GM18861 (cell line): ENCODE results near the gene MYO1D.
"Not testable (repeated sequence)": the region's sequence is repeated elsewhere in the genome, so short reads cannot be mapped to it uniquely, and the experiment has no call there.

Source experiments
- ATAC-seq: cut with Tn5 transposase; IDR thresholded peaks from one replicate; pipeline ENCODE4 v1.9.1; 2021; ENCODE audit not compliant: unreplicated experiment

The MYO1D gene

DNA sequence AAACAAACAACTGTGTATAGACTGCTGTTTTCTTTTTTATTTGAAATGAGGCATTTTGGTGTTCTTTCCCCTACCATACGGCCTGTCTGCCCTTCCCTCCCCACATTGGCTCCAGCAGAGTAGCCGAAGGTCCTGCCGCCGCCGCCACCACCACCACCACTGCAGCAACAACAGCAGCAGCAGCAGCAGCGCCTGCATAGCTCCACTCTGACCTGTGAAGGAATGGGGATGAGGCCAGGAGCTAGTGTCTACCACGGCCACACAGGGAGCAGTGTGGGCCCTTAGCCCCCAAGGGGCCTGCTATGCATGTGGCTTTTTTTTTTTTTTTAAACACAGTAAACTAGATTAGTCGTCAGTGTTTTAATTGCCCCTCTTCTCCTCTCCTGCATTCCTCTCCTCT is 395.7 kb downstream of the MYO1D start:
- ATAC-seq = no peak

DNA sequence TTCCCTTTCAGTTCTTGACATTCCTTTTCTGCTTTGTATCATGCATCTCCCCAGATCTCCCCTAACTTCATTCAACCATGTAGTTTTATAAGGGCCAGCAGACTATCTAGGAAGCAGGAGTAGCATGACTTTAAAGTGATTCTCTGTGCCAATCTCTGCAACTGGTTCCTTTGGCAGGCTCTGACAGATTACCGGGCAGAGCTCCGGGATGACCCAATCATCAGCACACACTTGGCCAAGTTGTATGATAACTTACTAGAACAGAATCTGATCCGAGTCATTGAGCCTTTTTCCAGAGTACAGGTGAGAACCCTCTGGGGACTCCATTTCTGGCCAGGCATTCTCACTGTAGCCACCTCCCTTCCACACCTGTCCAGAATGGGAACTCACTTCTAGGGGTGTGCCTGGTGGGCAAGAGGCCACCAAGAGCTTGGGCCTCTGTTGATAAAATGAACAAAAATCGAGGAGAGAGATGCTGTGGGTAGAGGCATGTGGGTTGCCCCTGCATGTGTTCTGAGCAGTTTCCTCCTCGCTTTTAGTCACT is 397.8 kb downstream of the MYO1D start:
- no peak for ATAC-seq

DNA sequence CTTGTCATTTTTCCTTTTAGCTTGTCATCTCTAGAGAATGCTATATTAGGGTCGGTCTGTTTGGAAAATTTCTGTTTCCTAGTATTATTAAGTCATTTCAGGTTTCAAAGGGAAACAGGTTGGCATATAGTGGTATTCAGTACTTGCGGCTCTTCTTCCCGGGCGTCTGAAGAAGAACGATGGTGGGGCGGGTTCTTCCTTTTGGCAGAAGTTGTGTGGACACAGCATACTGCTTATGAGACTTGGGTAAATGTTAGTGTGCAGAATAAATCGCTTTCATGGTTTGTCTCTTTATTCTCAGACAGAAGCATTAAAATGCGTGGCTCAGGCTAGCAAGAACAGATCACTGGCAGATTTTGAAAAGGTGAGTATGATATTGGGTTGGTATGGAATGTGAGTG is 399.7 kb downstream of the MYO1D start:
- ATAC-seq = no peak

DNA sequence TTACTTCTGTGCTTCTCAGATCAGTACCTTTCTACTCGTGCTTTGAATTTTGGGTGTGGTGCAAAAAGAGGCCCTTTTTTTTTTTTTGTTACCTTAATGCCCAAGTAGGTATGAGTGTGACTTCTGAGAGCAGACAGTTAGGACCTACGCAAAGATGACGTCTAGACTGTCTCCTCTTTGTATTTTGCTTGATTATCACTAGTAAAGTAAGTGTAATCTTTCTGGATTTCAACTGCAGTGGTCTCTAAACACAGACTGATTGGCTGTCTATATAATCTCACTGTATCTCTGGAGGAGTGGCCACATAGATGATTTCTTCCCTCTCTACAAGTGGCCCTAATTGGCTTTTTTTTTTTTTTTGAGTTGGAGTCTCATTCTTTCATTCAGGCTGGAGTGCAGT is 401.7 kb downstream of the MYO1D start:
- ATAC-seq = no peak

DNA sequence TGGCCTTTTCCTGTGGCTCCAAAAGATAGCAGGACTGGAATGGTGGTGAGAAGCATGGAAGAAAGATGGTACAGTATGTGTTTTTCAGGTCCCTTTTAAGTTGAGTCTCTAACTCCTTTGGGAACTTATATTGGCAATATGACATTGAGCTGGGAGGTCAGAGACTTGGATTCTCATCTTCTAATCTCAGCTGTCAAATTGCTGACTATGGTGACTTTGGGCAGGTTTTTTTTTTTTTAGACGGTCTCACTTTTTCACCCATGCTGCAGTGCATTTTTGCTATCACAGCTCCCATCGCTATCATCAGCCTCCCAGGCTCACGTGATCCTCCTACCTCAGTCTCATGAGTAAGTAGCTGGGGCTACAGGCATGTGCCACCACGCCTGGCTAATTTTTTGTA is 405.3 kb downstream of the MYO1D start:
- no peak for ATAC-seq

DNA sequence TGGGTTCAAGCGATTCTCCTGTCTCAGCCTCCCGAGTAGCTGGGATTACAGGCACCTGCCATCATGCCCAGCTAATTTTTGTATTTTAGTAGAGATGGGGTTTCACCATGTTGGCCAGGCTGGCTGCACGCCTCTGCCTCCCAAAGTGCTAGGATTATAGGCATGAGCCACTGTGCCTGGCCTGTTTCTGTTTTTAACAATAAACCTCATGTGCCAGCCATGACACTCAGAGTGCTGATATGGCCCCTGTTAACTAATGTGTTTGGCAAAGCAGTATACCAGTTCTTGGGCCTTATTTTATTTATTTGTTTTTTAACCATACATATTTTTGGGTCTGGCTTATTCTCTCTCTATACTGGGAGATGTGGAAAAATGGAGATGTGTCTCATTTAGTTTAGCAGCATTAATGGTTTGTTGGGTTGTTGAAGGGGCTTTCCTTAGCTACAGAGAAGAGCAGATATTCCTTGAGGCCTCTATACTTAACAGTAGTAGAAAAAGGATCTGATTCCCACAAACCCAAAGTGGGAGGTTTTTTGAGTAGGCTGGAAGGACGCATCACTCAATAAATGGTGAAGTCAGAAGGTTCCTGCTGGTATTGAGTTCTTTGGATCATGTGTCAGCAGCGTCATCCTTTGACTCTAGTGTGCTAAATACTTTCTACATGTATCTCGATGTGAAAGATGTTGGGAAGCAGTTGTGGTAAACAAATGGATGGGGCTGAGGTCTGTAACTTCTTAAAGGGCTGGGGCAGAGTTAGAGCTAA is 406.3 kb downstream of the MYO1D start:
- ATAC-seq = no peak

DNA sequence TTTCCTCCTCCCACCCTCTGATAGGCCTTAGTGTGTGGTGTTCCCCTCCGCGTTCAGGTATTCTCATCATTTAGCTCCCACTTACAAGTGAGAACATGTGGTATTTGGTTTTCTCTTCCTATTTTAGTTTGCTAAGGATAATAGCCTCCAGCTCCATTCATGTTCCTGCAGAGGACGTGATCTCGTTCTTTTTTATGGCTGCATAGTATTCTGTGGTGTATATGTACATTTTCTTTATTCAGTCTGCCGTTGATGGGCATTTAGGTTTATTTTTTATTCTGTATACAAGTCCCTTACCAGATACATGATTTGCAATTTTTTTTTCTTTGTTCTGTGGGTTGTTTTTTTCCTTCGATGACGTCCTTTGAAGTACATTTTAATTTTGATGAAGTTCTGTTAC is 409.0 kb downstream of the MYO1D start:
- no peak for ATAC-seq

DNA sequence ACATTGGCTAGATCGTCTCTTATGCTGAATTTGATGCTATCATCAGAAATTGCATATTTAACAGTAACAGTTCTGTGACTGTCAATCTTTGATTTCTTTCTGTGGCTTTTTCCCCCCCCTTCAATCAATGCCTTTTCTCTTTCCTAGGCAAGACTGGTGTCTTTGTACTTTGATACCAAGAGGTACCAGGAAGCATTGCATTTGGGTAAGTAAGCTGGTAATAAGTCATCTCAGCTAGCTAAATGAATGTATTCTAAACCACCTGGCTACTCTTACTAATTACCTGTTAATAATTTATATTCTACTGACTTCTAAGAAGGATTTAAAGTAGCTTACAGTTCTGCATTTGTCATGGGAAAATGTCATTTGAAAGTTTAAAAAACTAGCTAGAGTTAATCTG is 412.6 kb downstream of the MYO1D start:
- ATAC-seq = no peak

DNA sequence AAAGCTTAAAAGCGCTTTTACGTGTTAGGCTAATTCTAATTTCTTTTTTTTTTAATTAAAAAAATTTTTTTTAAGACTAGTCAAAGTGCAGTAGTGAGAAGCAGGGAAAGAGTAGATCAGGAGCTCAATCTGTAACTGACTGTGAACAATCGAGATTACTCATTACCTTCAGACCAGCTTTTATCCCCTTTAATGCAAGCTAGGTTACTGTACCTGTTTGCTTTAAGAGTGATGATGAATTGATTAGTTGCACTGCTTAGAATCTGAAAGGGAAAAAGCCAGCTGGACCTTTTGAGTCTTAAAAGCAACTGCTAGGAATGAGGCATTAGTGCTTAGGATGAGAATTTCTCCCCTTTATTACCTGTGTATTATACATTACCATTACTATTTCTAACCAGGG is 413.6 kb downstream of the MYO1D start:
- no peak for ATAC-seq

DNA sequence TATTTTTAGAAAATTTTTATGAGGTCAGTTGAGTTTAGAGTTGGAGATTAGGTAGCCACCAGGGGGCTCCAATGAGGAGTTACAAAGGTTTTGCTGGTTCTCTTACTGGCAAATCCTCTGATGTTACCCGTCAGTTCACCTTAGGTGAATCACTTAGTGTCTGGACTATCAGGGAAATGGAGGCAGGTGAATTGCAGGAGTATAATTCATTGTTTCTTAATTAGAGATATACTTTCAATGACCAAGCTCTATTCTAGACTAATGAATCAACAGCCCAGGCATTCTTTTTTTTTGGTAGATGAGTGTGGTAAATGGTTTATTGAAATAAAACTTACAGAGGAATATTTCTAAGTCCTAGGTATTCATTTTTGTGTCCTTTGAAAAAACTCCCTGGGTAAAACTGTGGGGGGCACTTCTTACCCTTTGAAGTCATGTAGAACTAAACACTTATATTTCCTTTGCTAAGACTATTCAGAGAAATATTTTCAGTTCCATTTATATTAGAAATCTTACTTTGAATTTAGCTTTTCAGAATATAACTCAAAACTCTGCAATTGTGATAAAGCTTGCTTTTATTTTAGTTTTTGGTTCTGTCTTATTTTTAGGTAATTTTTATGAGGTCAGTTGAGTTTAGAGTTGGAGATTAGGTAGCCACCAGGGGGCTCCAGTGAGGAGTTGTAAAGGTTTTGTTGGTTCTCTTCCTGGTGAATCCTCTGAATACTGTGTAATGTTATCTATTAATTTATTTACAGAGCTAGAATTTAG is 414.9 kb downstream of the MYO1D start:
- ATAC-seq = no peak

DNA sequence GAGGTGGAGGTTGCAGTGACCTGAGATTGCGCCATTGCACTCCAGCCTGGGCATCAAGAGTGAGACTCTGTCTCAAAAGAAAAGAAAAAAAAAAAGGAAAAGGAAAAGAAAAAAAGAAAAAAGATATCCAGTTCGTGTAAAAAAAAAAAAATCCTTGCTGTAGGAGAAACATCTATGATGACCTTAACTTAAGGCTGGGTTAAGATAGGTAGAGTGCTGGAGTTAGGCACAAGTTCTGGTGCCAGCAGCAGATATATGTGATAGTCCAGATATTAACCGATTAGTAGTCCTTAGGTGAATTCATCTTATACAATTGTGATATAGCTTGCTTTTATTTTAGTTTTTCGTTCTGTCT is 415.4 kb downstream of the MYO1D start:
- ATAC-seq = no peak

DNA sequence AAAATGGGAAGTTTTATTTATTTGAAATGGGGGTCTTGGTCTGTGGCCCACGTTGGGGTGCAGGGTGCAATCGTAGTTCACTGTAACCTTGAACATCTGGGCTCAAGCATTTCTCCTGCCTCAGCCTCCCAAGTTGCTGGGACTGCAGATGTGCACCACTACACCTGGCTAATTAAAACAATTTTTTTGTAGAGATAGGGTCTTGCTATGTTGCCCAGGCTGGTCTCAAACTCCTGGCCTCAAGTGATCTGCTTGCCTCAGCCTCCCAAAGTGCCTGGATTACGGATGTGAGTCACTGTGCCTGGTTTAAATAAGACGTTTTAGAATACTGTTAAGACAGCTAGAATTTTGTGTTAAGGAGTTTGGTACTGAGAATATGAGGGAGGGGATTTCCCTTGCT is 416.9 kb downstream of the MYO1D start:
- no peak for ATAC-seq

DNA sequence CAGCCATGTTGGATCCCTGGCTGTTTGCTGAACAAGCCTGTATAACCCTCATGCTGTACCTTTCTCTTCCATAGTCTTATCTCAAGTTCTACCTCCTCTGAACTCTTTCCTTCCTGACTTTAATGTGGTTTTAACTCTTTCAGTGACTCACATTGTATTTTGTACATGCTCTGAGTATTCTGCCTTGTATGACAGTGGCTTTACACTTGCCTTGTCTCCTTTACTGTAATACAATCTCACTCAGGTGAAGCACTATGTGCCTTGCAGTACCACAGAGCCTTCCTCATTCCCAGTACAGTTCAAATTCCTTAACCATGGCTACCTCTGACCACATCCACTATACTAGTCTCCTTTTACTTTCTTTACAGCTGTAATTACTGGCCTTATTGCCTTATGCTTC is 418.6 kb downstream of the MYO1D start:
- ATAC-seq = no peak

DNA sequence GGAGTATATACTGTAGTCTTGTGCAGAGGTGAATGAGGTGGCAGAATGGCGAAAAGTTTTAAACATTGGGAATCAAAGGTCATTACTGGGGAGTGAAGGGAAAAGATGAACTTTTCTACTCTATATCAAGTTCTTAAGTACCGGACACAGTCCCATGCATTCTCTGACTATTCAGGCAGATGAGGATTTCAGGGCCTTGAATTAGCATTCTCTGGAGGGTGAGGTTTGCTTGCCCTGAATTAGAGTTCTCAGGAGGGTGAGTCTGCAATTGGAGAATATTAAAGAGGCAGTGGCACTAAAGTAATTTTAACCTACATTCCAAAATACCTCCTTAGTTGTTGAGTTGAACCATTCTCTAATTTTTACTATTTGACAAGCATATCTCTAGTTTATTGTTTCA is 423.6 kb downstream of the MYO1D start:
- no peak for ATAC-seq

DNA sequence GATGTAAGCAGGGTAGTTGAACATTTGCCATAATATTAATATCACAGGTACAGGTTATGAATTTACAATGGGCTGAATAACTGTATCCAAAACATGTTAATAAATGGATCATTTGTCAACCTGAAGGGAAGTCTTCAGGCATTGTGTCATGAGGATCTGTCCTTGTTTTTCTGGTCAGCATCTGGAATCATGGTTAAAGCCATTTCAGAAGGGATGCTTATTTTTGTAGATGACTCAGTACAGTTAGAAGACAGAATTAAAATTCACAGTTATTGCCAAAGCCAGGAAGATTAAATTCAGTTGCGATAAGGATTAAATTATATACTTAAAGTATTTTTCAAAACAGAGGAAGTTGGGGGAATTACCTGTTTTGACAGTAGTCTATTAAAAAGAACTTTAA is 424.6 kb downstream of the MYO1D start:
- ATAC-seq = no peak

DNA sequence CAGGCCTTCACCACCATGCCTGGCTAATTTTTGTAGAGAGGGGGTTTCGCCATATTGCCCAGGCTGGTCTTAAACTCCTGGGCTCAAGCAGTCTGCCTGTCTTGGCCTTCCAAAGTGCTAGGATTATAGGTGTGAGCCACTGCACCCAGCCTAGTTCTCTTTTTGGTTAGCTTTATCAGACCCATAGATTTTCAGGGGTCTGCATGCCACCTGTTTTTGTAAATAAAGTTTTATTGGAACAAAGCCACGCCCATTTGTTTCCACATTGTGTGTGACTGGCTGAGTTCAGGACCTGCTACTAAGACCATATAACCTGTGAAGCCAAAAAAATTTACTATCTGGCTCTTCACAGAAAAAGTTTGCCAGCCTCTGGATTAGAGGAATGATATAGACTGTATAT is 425.0 kb downstream of the MYO1D start:
- ATAC-seq = no peak

DNA sequence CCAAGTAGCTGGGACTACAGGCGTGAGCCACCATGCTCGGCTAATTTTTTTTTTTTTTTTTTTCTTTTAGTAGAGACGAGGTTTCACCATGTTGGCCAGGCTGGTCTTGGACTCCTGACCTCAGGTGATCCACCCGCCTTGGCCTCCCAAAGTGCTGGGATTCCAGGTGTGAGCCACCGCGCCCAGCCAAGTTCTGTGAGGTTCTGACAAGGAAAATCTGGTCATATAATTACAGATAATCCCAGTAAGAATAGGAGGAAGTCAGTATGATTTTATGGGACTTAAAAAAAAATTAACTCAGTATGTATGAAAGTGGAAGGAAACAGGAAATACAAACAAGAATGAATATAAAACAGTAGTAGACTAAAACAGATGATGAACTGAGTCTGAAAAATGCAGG is 426.5 kb downstream of the MYO1D start:
- not testable (repeated sequence) for ATAC-seq

DNA sequence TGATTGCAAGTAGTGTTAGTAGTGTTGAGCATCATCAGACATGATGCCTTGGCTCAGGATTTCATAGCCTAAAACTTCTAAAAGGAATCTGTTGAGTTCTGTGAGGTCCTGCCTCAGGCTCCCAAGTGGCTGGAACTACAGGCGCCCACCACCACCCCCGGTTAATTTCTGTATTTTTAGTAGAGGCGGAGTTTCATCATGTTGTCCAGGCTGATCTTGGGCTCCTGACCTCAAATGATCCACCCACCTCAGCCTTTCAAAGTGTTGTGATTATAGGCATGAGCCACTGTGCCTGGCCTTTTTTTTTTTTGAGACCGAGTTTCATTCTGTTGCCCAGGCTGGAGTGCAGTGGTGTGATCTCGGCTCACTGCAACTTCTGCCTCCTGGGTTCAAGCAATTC is 427.0 kb downstream of the MYO1D start:
- ATAC-seq = no peak

DNA sequence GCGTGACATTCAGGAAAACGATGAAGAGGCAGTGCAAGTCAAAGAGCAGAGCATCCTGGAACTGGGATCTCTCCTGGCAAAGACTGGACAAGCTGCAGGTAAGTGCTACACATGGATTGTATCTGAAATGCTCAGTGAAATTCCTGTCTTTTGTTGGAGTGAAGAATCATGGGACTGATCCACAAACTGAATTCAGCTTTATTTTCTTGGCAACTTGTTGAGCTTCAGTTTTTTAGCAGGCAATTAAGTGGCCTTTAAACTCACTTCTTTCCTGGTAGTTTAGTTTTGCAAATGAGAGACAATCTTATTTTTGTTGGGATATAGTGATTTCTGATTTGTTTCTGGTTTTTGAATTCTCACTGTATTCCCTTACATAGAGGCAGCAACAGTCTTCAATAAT is 430.0 kb downstream of the MYO1D start:
- no peak for ATAC-seq

DNA sequence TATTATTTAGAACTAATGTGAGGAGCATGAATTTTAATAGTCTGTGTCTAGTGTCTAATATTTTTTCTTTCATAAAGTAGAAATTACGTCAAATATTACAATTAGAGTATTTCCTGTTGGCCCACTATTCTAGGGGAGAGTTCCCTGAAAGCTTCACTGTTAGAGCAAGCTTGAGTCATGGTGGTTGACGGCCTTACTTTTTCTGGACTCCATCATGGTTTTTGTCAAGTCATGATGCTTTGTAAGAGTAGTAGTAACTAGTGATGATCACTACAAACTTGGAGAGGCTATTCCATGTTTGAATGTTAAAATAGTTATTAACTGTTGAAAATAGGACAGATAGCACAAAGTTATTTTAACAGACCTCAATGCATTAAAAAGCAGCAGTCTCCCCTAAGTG is 431.0 kb downstream of the MYO1D start:
- no peak for ATAC-seq

DNA sequence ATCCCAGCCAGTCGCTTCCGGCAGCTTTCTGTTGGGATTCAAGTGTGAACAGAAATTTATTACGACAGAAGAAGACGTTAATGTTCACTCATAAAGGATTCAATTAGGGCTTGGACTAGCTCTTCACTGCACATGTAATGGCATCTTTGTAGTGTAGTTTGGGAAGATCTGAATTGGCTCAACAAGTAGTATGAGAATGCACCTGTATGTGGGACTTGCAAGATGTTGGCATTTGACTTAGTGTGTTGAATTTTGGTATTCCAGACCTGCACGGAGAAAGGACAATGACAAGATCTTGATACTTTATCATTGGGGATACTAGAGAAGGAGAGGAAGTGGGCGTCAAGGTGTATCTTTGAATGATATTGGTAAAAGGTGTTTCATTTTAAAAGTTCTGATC is 431.4 kb downstream of the MYO1D start:
- no peak for ATAC-seq

DNA sequence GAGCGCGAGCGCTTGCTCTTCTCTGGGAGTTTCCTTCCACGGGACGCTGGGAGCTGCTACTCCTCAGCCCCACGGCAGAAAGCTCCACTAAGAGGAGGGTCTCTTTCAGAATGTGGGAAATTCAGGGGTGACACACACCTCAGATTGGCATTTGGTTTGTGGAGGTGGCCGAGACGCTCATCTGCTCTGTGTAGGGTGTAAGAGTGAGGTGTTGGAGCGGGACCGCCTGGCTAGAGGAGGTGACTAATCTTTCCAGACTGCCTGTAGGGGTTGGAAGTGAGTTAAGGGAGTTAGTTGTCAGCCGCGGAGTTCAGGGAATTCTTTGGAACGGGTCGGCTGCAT is 431.9 kb downstream of the MYO1D start:
- ATAC-seq = peak; percentile 2
